HK-2 (cell line): ENCODE data around the gene PRKG1.
"Not testable (repeated sequence)": the region's sequence is repeated elsewhere in the genome, so short reads cannot be mapped to it uniquely, and the experiment has no call there.

ENCODE experiments used
- DNase-seq: peaks from one replicate; pipeline ENCODE4 v3.0.0-alpha.2; 2018; ENCODE audit not compliant: unreplicated experiment

Gene PRKG1

GRCh38 chr10:51748959-51749358 lies 674.7 kb downstream of the PRKG1 start:
- no peak for DNase-seq

DNA sequence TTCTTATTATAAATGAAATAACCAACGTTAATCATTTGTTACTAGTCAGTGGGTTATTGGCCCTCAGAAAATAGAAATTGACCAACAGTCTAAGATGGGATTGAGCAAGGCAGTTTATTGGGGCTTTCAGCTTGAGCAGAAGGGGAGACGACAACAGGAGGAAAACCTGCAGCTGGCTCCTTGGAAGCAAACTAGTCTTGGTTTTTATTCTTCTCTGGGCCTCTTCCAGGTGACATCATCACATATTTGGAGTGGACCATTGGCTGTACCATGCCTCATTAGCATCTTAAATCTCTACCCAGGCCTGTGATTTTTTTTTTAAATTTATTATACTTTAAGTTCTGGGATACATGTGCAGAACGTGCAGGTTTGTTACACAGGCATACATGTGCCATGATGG lies 684.1 kb downstream of the PRKG1 start:
- DNase-seq, result no peak

GRCh38 chr10:51758838-51759237 lies 684.6 kb downstream of the PRKG1 start:
- DNase-seq, result not testable (repeated sequence)

- DNase-seq, result no peak
These were observed 685.7 kb downstream of the PRKG1 start for GRCh38 chr10:51759896-51760534.

GRCh38 chr10:51760864-51761640 lies 686.8 kb downstream of the PRKG1 start:
- DNase-seq, result no peak

DNA sequence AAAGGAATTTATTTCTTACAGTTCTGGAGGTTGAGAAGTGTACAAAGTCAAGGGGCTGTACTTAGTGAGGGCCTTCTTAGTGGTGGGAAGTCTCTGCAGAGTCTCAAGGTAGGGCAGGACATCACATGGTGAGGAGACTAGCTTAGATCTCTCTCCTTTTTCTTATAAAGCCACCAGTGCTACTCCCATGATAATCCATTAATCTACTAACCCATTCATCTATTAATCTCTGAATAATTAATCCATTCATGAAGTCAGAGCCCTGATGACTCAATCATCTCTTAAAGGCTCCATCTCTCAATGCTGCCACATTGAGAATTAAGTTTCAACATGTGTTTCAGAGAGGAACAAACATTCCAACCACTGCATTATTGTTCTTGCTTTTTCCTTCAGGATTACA lies 689.5 kb downstream of the PRKG1 start:
- DNase-seq, result no peak

GRCh38 chr10:51765284-51765971 lies 691.1 kb downstream of the PRKG1 start:
- DNase-seq, result no peak

GRCh38 chr10:51766423-51767102 lies 692.3 kb downstream of the PRKG1 start:
- DNase-seq, result no peak

GRCh38 chr10:51767103-51767763 lies 692.9 kb downstream of the PRKG1 start:
- DNase-seq, result no peak

DNA sequence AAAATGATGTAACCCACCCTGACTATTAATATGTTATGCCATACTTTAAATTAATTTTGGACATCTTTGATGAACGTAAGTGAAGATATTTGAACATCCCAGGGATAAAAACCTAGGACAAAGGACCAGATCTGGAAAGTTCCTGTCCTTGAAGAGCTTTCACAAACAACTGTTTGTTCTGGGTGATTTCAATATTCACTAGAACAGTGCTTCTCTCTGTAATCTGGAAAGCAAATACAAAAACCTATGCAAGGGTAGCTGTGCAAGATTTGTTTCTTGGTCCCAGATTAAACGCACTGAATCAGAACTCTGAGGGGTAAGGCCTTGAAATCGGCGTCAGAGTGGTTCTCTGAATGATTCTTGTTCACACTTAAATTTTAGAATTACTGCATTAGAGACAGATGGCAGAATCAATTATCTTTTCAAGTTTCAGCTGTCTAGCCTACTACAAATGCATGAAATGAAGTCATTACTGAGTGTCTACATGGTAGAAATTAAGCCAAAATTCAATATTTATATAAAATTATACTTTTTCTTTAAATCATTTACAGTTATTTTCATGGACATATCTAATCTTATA lies 694.7 kb downstream of the PRKG1 start:
- no peak for DNase-seq

DNA sequence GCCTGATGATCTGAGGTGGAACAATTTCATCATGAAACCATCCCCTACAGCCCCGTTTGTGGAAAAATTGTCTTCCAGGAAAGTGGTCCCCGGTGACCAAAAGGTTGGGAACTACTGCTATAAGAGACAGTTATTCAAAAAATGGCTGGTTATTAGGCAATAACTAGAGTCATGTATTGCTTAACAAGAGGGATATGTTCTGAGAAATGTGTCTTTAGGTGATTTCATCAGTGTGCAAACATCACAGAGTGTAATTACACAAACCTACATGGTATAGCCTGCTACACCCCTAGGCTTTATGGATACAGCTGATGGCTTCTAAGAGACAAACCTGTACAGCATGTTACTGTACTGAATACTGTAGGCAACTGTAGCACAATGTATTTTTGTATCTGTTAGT lies 696.4 kb downstream of the PRKG1 start:
- no peak for DNase-seq

DNA sequence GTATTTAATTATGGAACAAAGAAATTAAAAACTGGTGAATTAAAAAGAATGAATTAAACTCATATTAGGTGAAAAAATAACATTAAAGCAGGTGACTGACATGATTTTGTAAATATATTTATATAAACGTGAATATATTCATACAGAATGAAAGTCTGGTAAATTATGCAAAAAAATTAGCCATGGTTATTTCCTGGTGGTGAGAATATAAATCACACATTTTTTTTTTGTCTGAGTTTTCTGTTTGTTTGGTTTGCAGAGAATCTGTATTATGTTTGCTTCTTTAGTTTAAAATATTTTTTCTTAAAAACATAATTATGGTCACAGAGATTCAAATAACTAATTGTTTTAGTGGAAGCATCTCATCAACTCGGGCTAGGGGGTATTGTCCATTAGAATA lies 698.1 kb downstream of the PRKG1 start:
- no peak for DNase-seq

GRCh38 chr10:51773681-51774080 lies 699.4 kb downstream of the PRKG1 start:
- no peak for DNase-seq

DNA sequence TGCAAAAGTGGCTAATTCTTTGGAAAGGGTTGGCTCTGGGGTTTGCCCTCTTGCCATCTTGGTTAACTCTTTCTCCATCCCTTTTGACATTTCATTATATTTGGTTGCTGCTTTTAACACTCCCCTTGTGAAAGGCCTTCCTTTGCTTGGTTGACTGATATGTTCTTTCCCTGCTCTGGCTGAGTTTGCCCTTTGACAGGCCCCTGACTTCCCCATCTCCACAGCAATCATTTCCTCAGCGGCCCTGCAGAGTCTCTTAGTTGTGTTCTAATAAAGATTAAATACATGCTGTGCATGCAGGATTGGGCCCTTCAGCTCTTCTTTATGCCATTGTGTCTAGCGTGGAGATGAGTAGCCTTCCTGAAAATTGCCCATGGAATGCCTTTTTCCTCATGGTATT lies 709.7 kb downstream of the PRKG1 start:
- DNase-seq, result no peak

- no peak for DNase-seq
These were observed 711.9 kb downstream of the PRKG1 start for GRCh38 chr10:51786016-51786683.

GRCh38 chr10:51786684-51787035 lies 712.4 kb downstream of the PRKG1 start:
- DNase-seq, result no peak

GRCh38 chr10:51788273-51788672 lies 714.0 kb downstream of the PRKG1 start:
- DNase-seq, result no peak

- DNase-seq, result no peak
These were observed 714.8 kb downstream of the PRKG1 start for GRCh38 chr10:51789118-51789517.

- no peak for DNase-seq
These were observed 715.6 kb downstream of the PRKG1 start for GRCh38 chr10:51789903-51790302.

- no peak for DNase-seq
These were observed 718.4 kb downstream of the PRKG1 start for GRCh38 chr10:51792678-51793077.

- no peak for DNase-seq
These were observed 725.8 kb downstream of the PRKG1 start for GRCh38 chr10:51800121-51800520.
